Peyer's patch (tissue), 4 donors: Measurements from ENCODE around the gene KRTAP15-1. TPM values are rescaled to one million over a fixed set of nuclear protein-coding genes. Genes with fewer than 3 reads are reported as not detected.

Experiments
- DNase-seq, 3 donors: peaks; one replicate each; pipeline ENCODE4 v3.0.0-alpha.2; 2017 to 2019
- H3K27ac ChIP-seq, 4 donors: fragments of 200-600 bp; sonication (generic); one replicate each; pipeline ENCODE4 v1.5.1; 2016 to 2019
- H3K27me3 ChIP-seq, 2 donors: fragments of 200-600 bp; sonication (generic); one replicate each; pipeline ENCODE4 v1.5.1; 2019
- H3K36me3 ChIP-seq, 3 donors: fragments of 200-600 bp; sonication (generic); one replicate each; pipeline ENCODE4 v1.5.1; 2016 to 2019
- H3K4me1 ChIP-seq, 4 donors: fragments of 200-600 bp; sonication (generic); one replicate each; pipeline ENCODE4 v1.5.1; 2016 to 2019
- H3K4me3 ChIP-seq, 4 donors: fragments of 200-600 bp; sonication (generic); 1 replicate in 3 of 4; 2 replicates in 1 of 4; pipeline ENCODE4 v1.5.1; 2016 to 2019; ENCODE audit warnings: mild to moderate bottlenecking in 1 of 4
- H3K9me3 ChIP-seq, 4 donors: fragments of 200-600 bp; sonication (generic); one replicate each; pipeline ENCODE4 v1.5.1; 2016 to 2019; ENCODE audit warnings: mild to moderate bottlenecking in 1 of 4
- POLR2A ChIP-seq, 2 donors: fragments of 450-650 bp; IDR thresholded peaks; one replicate each; pipeline ENCODE4 v1.5.1; 2017; ENCODE audit warnings: antibody characterized with exemption in 2 of 2, mild to moderate bottlenecking in 2 of 2, moderate library complexity in 2 of 2
- total RNA-seq, 4 donors: library from RNA; depleted of rRNA; stranded (reverse); fragments of >200 nt; gene quantifications; one replicate each; pipeline ENCODE4 v1.1.0, GENCODE V29; 2016
- TF ChIP-seq, protein P1 (sequence below), 6 experiments: fragments of 450-650 bp in 4 of 6; fragments of 200-600 bp in 2 of 6; sonication (generic) in 1 of 6; IDR thresholded peaks; one replicate each; pipeline ENCODE4 v1.5.1; 2017 to 2019; ENCODE audit warnings: antibody characterized with exemption in 6 of 6, mild to moderate bottlenecking in 3 of 6, moderate library complexity in 1 of 6

KRTAP15-1 gene
- total RNA-seq, 4 donors from 2014 or later = not detected

DNA sequence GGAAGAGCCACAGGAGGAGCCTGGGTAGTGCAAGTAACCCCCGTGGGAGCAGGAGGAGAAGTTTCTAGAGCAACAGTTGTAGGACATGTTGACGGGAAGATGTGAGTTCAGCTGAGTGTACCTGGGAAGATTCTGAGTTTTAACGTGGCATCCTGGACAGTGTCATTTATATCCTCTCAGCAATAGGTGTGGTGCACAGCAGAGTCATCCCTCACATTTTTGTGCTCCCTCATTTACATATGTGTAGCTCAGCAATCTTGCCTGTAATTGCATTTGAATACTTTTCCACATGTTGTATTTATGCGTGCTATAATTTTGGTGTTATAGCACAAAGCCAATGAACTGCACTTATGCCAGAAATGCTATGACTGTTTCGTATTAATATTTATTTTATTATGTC, 14.2 kb upstream of the KRTAP15-1 start, which contains the start of gene KRTAP13-3:
KRTAP13-3 (minus strand) TSS at position 101 of the 400 bp plus-strand sequence; CDS start at position 87, 14 bp downstream.
- Histone ChIP-seq H3K36me3 (no peaks in the 10 kb centered on the region), H3K4me3 (no peak within 1 kb of the TSS), H3K4me1 (no peaks in the 10 kb centered on the region), H3K9me3 (no peaks in the 10 kb centered on the region), H3K27me3 (no peaks in the 10 kb centered on the region), H3K27ac (no peak within 1 kb of the TSS)
- DNase-seq = no peak
- TF ChIP-seq POLR2A (IDR thresholded peaks at IDR 0.05) = no peak
- TF ChIP-seq, protein P1, sequence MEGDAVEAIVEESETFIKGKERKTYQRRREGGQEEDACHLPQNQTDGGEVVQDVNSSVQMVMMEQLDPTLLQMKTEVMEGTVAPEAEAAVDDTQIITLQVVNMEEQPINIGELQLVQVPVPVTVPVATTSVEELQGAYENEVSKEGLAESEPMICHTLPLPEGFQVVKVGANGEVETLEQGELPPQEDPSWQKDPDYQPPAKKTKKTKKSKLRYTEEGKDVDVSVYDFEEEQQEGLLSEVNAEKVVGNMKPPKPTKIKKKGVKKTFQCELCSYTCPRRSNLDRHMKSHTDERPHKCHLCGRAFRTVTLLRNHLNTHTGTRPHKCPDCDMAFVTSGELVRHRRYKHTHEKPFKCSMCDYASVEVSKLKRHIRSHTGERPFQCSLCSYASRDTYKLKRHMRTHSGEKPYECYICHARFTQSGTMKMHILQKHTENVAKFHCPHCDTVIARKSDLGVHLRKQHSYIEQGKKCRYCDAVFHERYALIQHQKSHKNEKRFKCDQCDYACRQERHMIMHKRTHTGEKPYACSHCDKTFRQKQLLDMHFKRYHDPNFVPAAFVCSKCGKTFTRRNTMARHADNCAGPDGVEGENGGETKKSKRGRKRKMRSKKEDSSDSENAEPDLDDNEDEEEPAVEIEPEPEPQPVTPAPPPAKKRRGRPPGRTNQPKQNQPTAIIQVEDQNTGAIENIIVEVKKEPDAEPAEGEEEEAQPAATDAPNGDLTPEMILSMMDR (IDR thresholded peaks at IDR 0.05) = no peak

DNA sequence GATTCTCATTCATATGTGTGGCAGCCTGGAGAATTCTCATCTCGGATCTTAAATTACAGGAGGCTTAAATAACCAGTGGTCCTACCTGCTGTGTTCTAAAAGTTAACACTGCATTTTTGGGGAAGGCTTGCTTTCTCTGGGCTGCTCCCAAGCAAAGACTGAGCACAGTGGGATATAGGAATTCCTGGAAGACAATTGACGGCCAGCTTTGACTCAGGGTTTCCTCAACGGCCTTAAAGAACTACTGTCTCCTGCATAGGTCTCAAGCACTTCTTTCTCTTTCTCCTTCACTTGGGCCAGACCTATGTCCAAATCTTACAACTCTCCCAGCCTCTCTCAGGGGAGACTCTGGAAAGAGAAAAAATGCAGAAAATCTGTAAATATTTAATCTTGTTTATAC, 13.3 kb upstream of the KRTAP15-1 start:
- Histone ChIP-seq H3K9me3 (no peaks in the 10 kb centered on the region), H3K27me3 (no peaks in the 10 kb centered on the region), H3K27ac (no peak overlapping the region), H3K36me3 (no peaks in the 10 kb centered on the region), H3K4me3 (no peak overlapping the region), H3K4me1 (no peaks in the 10 kb centered on the region)
- TF ChIP-seq POLR2A (IDR thresholded peaks at IDR 0.05) = no peak
- TF ChIP-seq, protein P1 (IDR thresholded peaks at IDR 0.05) = no peak
- DNase-seq = no peak

DNA sequence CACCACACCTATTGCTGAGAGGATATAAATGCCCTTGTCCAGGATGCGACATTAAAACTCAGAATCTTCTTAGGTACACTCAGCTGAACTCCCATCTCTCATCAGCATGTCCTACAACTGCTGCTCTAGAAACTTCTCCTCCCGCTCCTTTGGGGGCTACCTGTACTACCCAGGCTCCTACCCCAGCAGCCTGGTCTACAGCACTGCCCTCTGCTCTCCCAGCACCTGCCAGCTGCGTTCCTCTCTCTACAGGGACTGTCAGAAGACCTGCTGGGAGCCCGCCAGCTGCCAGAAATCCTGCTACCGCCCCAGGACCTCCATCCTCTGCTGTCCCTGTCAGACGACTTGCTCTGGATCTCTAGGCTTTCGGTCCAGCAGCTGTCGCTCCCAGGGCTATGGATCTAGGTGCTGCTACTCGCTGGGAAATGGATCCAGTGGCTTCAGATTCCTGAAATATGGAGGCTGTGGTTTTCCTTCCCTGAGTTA, 9.9 kb upstream of the KRTAP15-1 start, which contains the start of gene KRTAP13-4:
KRTAP13-4 (plus strand) TSS at position 51 of the 486 bp plus-strand sequence; CDS start at position 107, 56 bp downstream.
- DNase-seq = no peak
- Histone ChIP-seq H3K4me3 (no peak within 1 kb of the TSS), H3K36me3 (no peaks in the 10 kb centered on the region), H3K4me1 (no peaks in the 10 kb centered on the region), H3K9me3 (no peaks in the 10 kb centered on the region), H3K27ac (no peak within 1 kb of the TSS), H3K27me3 (no peaks in the 10 kb centered on the region)
- TF ChIP-seq, protein P1 (IDR thresholded peaks at IDR 0.05) = no peak
- TF ChIP-seq POLR2A (IDR thresholded peaks at IDR 0.05) = no peak

DNA sequence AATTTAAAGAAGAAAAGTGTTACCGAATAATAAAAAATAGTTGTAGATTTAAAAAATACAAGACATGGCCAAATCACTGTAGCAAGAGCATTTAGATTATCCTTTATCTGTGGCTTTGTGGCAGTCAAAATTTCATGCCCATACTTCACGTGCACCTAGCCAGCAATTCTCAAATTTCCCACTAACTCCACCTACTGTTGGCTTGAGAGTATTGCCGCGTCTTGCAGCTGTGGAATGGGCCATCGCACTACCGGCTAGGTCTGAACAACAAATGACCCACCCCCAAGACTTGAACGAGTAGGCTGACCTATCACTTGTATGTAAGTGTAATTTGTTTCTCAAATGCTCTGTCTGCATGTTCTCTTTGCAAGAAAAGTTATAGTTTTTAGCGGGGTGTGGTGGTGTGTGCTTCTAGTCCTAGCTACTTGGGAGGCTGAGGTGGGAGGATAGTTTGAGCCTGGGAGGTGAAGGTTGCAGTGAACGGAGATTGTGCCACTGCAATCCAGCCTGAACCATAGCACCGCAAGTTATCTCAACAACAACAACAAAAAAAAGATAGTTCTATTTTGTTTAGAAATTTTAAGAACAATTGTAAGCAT, 5.9 kb upstream of the KRTAP15-1 start:
- Histone ChIP-seq H3K36me3 (no peaks in the 10 kb centered on the region), H3K27ac (no peak overlapping the region), H3K4me1 (no peaks in the 10 kb centered on the region), H3K4me3 (no peak overlapping the region), H3K27me3 (no peaks in the 10 kb centered on the region), H3K9me3 (no peaks in the 10 kb centered on the region)
- TF ChIP-seq, protein P1 (IDR thresholded peaks at IDR 0.05) = peak in 4 of 6 experiments; percentile 25 to 36 (median 28)
- no peak for TF ChIP-seq POLR2A (IDR thresholded peaks at IDR 0.05)
- no peak for DNase-seq

DNA sequence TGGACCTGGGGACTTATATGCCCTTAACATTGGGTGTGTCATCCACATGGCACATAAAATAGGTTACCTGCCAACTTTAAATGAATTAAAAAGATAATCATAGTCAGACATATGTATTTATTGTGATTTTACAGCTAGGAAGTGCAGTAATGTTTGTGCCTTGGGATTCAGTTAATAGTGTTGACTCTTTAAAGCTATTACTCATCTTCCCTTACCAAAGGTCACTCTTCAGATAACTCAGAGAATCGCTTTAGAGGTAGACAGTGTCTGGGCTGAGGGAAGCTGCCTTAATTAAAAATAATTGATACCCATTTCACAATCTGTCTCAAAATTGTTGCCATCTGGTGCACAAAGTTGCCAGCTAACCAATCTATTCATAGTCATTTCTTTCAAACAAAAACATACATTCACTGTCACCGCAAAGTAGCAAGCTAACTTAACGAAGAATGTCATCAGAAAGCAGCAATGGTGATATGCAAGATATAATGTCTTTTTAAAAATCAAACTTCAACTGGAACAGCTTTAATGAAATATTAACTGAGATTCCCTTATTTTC, 3.0 kb upstream of the KRTAP15-1 start:
- Histone ChIP-seq H3K27me3 (no peaks in the 10 kb centered on the region), H3K27ac (no peak overlapping the region)
- no peak for DNase-seq

More for the DNA sequence above, 3.0 kb upstream of the KRTAP15-1 start:
- H3K9me3 ChIP-seq = no peaks in the 10 kb centered on the region
- TF ChIP-seq POLR2A (IDR thresholded peaks at IDR 0.05) = no peak
- TF ChIP-seq, protein P1 (IDR thresholded peaks at IDR 0.05) = no peak
- no peaks in the 10 kb centered on the region for H3K36me3 ChIP-seq
- H3K4me3 ChIP-seq = no peak overlapping the region
- no peaks in the 10 kb centered on the region for H3K4me1 ChIP-seq
